ENCODE measurements around the gene ALG3.

Gene ALG3

DNA sequence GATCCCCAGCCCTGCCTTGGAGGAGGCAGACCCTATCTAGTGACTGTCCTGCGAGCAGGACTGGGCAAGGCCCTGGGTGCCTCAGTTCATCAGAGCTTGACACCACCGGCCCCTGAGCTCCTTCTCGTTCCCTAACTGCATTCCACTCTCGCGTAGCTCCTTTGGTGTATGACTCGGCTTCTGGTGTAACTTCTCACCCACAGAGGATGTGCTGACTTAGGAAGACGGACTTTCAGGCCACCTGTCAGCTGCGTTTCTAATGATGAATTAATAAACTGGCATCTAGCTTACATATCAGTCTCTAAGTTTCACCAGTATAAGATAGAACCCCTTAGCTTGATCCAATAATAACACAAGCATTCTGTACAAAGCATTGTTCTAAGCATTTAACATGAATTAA lies 45.2 kb downstream of the ALG3 start:
- H3K4me1 ChIP-seq (ENCODE audit: low read length): no peaks in the 10 kb centered on the region
- no peaks in the 10 kb centered on the region for H3K9me3 ChIP-seq (replicated peaks; ENCODE audit: insufficient read depth, low read length)
- H3K79me2 ChIP-seq (ENCODE audit: low read length): no peaks in the 10 kb centered on the region
- no peaks in the 10 kb centered on the region for H4K20me1 ChIP-seq (ENCODE audit: insufficient read depth, low read length)
- H3K27me3 ChIP-seq (replicated peaks; ENCODE audit: insufficient read depth, low read length): peaks cover 5% of the 10 kb centered on the region; the same call in 1 of the 2 replicates
- no peak overlapping the region for H2AFZ ChIP-seq (ENCODE audit: low read length)
- H3K9me2 ChIP-seq (replicated peaks; ENCODE audit: insufficient read depth, low read length): no peaks in the 10 kb centered on the region
- H3K27ac ChIP-seq (ENCODE audit: low read length): no peak overlapping the region
- no peaks in the 10 kb centered on the region for H3K36me3 ChIP-seq (replicated peaks; ENCODE audit: insufficient read depth, low read length)
- no peaks in the 10 kb centered on the region for H3F3A ChIP-seq (ENCODE audit: insufficient read depth, low read length)
- H3K4me3 ChIP-seq (ENCODE audit: low read length): no peak overlapping the region
- no peak for TF ChIP-seq EZH2phosphoT487 (IDR thresholded peaks at IDR 0.05; ENCODE audit: low read length)
- TF ChIP-seq, protein P1, sequence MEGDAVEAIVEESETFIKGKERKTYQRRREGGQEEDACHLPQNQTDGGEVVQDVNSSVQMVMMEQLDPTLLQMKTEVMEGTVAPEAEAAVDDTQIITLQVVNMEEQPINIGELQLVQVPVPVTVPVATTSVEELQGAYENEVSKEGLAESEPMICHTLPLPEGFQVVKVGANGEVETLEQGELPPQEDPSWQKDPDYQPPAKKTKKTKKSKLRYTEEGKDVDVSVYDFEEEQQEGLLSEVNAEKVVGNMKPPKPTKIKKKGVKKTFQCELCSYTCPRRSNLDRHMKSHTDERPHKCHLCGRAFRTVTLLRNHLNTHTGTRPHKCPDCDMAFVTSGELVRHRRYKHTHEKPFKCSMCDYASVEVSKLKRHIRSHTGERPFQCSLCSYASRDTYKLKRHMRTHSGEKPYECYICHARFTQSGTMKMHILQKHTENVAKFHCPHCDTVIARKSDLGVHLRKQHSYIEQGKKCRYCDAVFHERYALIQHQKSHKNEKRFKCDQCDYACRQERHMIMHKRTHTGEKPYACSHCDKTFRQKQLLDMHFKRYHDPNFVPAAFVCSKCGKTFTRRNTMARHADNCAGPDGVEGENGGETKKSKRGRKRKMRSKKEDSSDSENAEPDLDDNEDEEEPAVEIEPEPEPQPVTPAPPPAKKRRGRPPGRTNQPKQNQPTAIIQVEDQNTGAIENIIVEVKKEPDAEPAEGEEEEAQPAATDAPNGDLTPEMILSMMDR (IDR thresholded peaks at IDR 0.05; ENCODE audit: low read length): no peak
- TF ChIP-seq EZH2 (optimal IDR thresholded peaks at IDR 0.05; ENCODE audit: low read depth, low read length): no peak
- H3K9ac ChIP-seq (ENCODE audit: low read length): no peak overlapping the region
- no peak for DNase-seq
- no peak overlapping the region for H3K4me2 ChIP-seq (ENCODE audit: low read depth, low read length)

GRCh38 chr3:184200825-184201224 lies 47.9 kb downstream of the ALG3 start:
- Histone ChIP-seq H4K20me1 (ENCODE audit: insufficient read depth, low read length) (no peaks in the 10 kb centered on the region), H3K9me3 (replicated peaks; ENCODE audit: insufficient read depth, low read length) (no peaks in the 10 kb centered on the region), H3K79me2 (ENCODE audit: low read length) (no peaks in the 10 kb centered on the region), H3K4me3 (ENCODE audit: low read length) (no peak overlapping the region), H3K36me3 (replicated peaks; ENCODE audit: insufficient read depth, low read length) (no peaks in the 10 kb centered on the region), H3K27me3 (replicated peaks; ENCODE audit: insufficient read depth, low read length) (no peaks in the 10 kb centered on the region), H3K9ac (ENCODE audit: low read length) (no peak overlapping the region), H3K9me2 (replicated peaks; ENCODE audit: insufficient read depth, low read length) (no peaks in the 10 kb centered on the region), H3K4me2 (ENCODE audit: low read depth, low read length) (no peak overlapping the region), H3F3A (ENCODE audit: insufficient read depth, low read length) (no peaks in the 10 kb centered on the region), H3K4me1 (ENCODE audit: low read length) (no peaks in the 10 kb centered on the region), H2AFZ (ENCODE audit: low read length) (no peak overlapping the region), H3K27ac (ENCODE audit: low read length) (no peak overlapping the region)
- no peak for DNase-seq
- TF ChIP-seq EZH2 (optimal IDR thresholded peaks at IDR 0.05; ENCODE audit: low read depth, low read length) (no peak), EZH2phosphoT487 (IDR thresholded peaks at IDR 0.05; ENCODE audit: low read length) (no peak)
- TF ChIP-seq, protein P1 (IDR thresholded peaks at IDR 0.05; ENCODE audit: low read length): no peak

GRCh38 chr3:184198509-184198908 lies 50.3 kb downstream of the ALG3 start:
- H3K4me3 ChIP-seq (ENCODE audit: low read length): no peak overlapping the region
- no peak overlapping the region for H3K9ac ChIP-seq (ENCODE audit: low read length)
- no peaks in the 10 kb centered on the region for H4K20me1 ChIP-seq (ENCODE audit: insufficient read depth, low read length)
- no peak for DNase-seq
- H3K79me2 ChIP-seq (ENCODE audit: low read length): no peaks in the 10 kb centered on the region
- H3K27ac ChIP-seq (ENCODE audit: low read length): no peak overlapping the region
- H3K9me3 ChIP-seq (replicated peaks; ENCODE audit: insufficient read depth, low read length): no peaks in the 10 kb centered on the region
- no peaks in the 10 kb centered on the region for H3K9me2 ChIP-seq (replicated peaks; ENCODE audit: insufficient read depth, low read length)
- TF ChIP-seq, protein P1 (IDR thresholded peaks at IDR 0.05; ENCODE audit: low read length): no peak
- TF ChIP-seq EZH2 (optimal IDR thresholded peaks at IDR 0.05; ENCODE audit: low read depth, low read length) (no peak), EZH2phosphoT487 (IDR thresholded peaks at IDR 0.05; ENCODE audit: low read length) (no peak)
- H2AFZ ChIP-seq (ENCODE audit: low read length): no peak overlapping the region
- no peaks in the 10 kb centered on the region for H3K4me1 ChIP-seq (ENCODE audit: low read length)
- H3K36me3 ChIP-seq (replicated peaks; ENCODE audit: insufficient read depth, low read length): 0 out of 2 replicates have a peak, but pooled peaks cover under 1% of the 10 kb centered on the region
- H3K27me3 ChIP-seq (replicated peaks; ENCODE audit: insufficient read depth, low read length): no peaks in the 10 kb centered on the region
- H3F3A ChIP-seq (ENCODE audit: insufficient read depth, low read length): no peaks in the 10 kb centered on the region
- H3K4me2 ChIP-seq (ENCODE audit: low read depth, low read length): no peak overlapping the region

Measured in MM.1S (cell line).